Activated T-helper 2 cell treated with anti-CD3 and anti-CD28 coated beads, Interferon-gamma antibody, Interleukin-2, Interleukin-4, amounts not matched to agents 10 μg/mL and 5 μg/mL and 100 μg/mL, durations not matched to agents 14 hours and 24 hours and 36 hours (primary cell): ENCODE measurements around the gene TNFAIP8L3. TPM values are rescaled to one million over a fixed set of nuclear protein-coding genes. Genes with fewer than 3 reads are reported as not detected.
"Not testable (repeated sequence)": the region's sequence is repeated elsewhere in the genome, so short reads cannot be mapped to it uniquely, and the experiment has no call there.

Source experiments
- DNase-seq: peaks from one replicate; pipeline ENCODE4 v3.0.0; 2021; ENCODE audit warnings: low spot score
- H3K27ac Mint-ChIP-seq: one replicate; pipeline ENCODE4 v1.8.0; 2021; ENCODE audit warnings: mixed read lengths
- H3K27me3 Mint-ChIP-seq: one replicate; pipeline ENCODE4 v1.8.0; 2021; ENCODE audit warnings: low read depth, mixed read lengths
- H3K36me3 Mint-ChIP-seq: one replicate; pipeline ENCODE4 v1.8.0; 2021; ENCODE audit warnings: low read depth, mixed read lengths
- H3K4me1 Mint-ChIP-seq: one replicate; pipeline ENCODE4 v1.8.0; 2021; ENCODE audit warnings: low read depth, mixed read lengths
- H3K4me3 Mint-ChIP-seq: one replicate; pipeline ENCODE4 v1.8.0; 2021; ENCODE audit warnings: low read depth, mild to moderate bottlenecking, moderate library complexity, mixed read lengths
- H3K9me3 Mint-ChIP-seq: one replicate; pipeline ENCODE4 v1.8.0; 2021; ENCODE audit warnings: mixed read lengths
- intact Hi-C: fragments of 100-400 bp; cut with micrococcal nuclease; formaldehyde crosslinking; loops from one replicate; pipeline ENCODE4 v1.15.1; 2023
- total RNA-seq: library from RNA; stranded (reverse); gene quantifications from 2 replicates; pipeline ENCODE4 v1.2.3, GENCODE V29; 2022

The TNFAIP8L3 gene
- total RNA-seq, 1 donor from 2014 or later: 0.98 TPM

GRCh38 chr15:51060030-51060673, 34.6 kb downstream of the TNFAIP8L3 start:
- Mint-ChIP-seq H3K36me3 (no peaks in the 10 kb centered on the region), H3K4me1 (no peaks in the 10 kb centered on the region), H3K27ac (no peak overlapping the region), H3K4me3 (no peak overlapping the region), H3K9me3 (no peaks in the 10 kb centered on the region), H3K27me3 (peaks cover 32% of the 10 kb centered on the region)
- intact Hi-C loops: no loop called here
- no peak for DNase-seq

GRCh38 chr15:51054535-51054934, 40.2 kb downstream of the TNFAIP8L3 start:
- H3K36me3 Mint-ChIP-seq: no peaks in the 10 kb centered on the region
- H3K27me3 Mint-ChIP-seq: peaks cover 29% of the 10 kb centered on the region
- no peak overlapping the region for H3K27ac Mint-ChIP-seq
- no peaks in the 10 kb centered on the region for H3K4me1 Mint-ChIP-seq
- DNase-seq: no peak
- no peaks in the 10 kb centered on the region for H3K9me3 Mint-ChIP-seq
- intact Hi-C loops: no loop called here
- no peak overlapping the region for H3K4me3 Mint-ChIP-seq

GRCh38 chr15:51053571-51053970, 41.1 kb downstream of the TNFAIP8L3 start:
- intact Hi-C loops: no loop called here
- no peak overlapping the region for H3K27ac Mint-ChIP-seq
- H3K36me3 Mint-ChIP-seq: no peaks in the 10 kb centered on the region
- H3K27me3 Mint-ChIP-seq: peaks cover 24% of the 10 kb centered on the region
- H3K4me1 Mint-ChIP-seq: no peaks in the 10 kb centered on the region
- H3K9me3 Mint-ChIP-seq: no peaks in the 10 kb centered on the region
- H3K4me3 Mint-ChIP-seq: no peak overlapping the region
- no peak for DNase-seq

GRCh38 chr15:51051776-51052175, 42.9 kb downstream of the TNFAIP8L3 start:
- Mint-ChIP-seq H3K36me3 (no peaks in the 10 kb centered on the region), H3K9me3 (no peaks in the 10 kb centered on the region), H3K27me3 (peaks cover 22% of the 10 kb centered on the region), H3K27ac (no peak overlapping the region), H3K4me1 (no peaks in the 10 kb centered on the region), H3K4me3 (no peak overlapping the region)
- intact Hi-C loops: no loop called here
- DNase-seq: no peak

- H3K4me3 Mint-ChIP-seq: no peak overlapping the region
- no peaks in the 10 kb centered on the region for H3K36me3 Mint-ChIP-seq
- intact Hi-C loops: no loop called here
- H3K27me3 Mint-ChIP-seq: peaks cover 16% of the 10 kb centered on the region
- no peaks in the 10 kb centered on the region for H3K9me3 Mint-ChIP-seq
- no peaks in the 10 kb centered on the region for H3K4me1 Mint-ChIP-seq
- no peak for DNase-seq
- H3K27ac Mint-ChIP-seq: no peak overlapping the region
These were observed 45.6 kb downstream of the TNFAIP8L3 start for GRCh38 chr15:51049081-51049480.

- no peaks in the 10 kb centered on the region for H3K36me3 Mint-ChIP-seq
- no peaks in the 10 kb centered on the region for H3K4me1 Mint-ChIP-seq
- intact Hi-C loops: no loop called here
- DNase-seq: no peak
- H3K9me3 Mint-ChIP-seq: no peaks in the 10 kb centered on the region
- no peak overlapping the region for H3K27ac Mint-ChIP-seq
- H3K27me3 Mint-ChIP-seq: peaks cover 14% of the 10 kb centered on the region
- no peak overlapping the region for H3K4me3 Mint-ChIP-seq
These were observed 46.4 kb downstream of the TNFAIP8L3 start for GRCh38 chr15:51048308-51048707.

- no peak for DNase-seq
- no peaks in the 10 kb centered on the region for H3K9me3 Mint-ChIP-seq
- peaks cover 9% of the 10 kb centered on the region for H3K27me3 Mint-ChIP-seq
- intact Hi-C loops: no loop called here
- no peaks in the 10 kb centered on the region for H3K36me3 Mint-ChIP-seq
- no peak overlapping the region for H3K27ac Mint-ChIP-seq
- H3K4me3 Mint-ChIP-seq: no peak overlapping the region
- no peaks in the 10 kb centered on the region for H3K4me1 Mint-ChIP-seq
These were observed 47.8 kb downstream of the TNFAIP8L3 start for GRCh38 chr15:51046799-51047449.

GRCh38 chr15:51046016-51046415, 48.7 kb downstream of the TNFAIP8L3 start:
- Mint-ChIP-seq H3K27me3 (peaks cover 9% of the 10 kb centered on the region), H3K4me3 (no peak overlapping the region), H3K27ac (no peak overlapping the region), H3K4me1 (no peaks in the 10 kb centered on the region), H3K36me3 (no peaks in the 10 kb centered on the region), H3K9me3 (no peaks in the 10 kb centered on the region)
- intact Hi-C loops: no loop called here
- DNase-seq: no peak

GRCh38 chr15:51044037-51044727, 50.5 kb downstream of the TNFAIP8L3 start:
- intact Hi-C loops: no loop called here
- no peaks in the 10 kb centered on the region for H3K36me3 Mint-ChIP-seq
- DNase-seq: no peak
- H3K4me1 Mint-ChIP-seq: no peaks in the 10 kb centered on the region
- no peaks in the 10 kb centered on the region for H3K9me3 Mint-ChIP-seq
- no peak overlapping the region for H3K4me3 Mint-ChIP-seq
- no peak overlapping the region for H3K27ac Mint-ChIP-seq
- peaks cover 9% of the 10 kb centered on the region for H3K27me3 Mint-ChIP-seq

- no peak overlapping the region for H3K27ac Mint-ChIP-seq
- H3K9me3 Mint-ChIP-seq: no peaks in the 10 kb centered on the region
- intact Hi-C loops: no loop called here
- H3K36me3 Mint-ChIP-seq: no peaks in the 10 kb centered on the region
- H3K4me1 Mint-ChIP-seq: no peaks in the 10 kb centered on the region
- no peak for DNase-seq
- H3K27me3 Mint-ChIP-seq: peaks cover 3% of the 10 kb centered on the region
- H3K4me3 Mint-ChIP-seq: no peak overlapping the region
These were observed 55.8 kb downstream of the TNFAIP8L3 start for GRCh38 chr15:51038974-51039319.

- no peak overlapping the region for H3K4me3 Mint-ChIP-seq
- no peaks in the 10 kb centered on the region for H3K36me3 Mint-ChIP-seq
- no peaks in the 10 kb centered on the region for H3K9me3 Mint-ChIP-seq
- no peaks in the 10 kb centered on the region for H3K4me1 Mint-ChIP-seq
- H3K27ac Mint-ChIP-seq: no peak overlapping the region
- no peak for DNase-seq
- H3K27me3 Mint-ChIP-seq: peaks cover 3% of the 10 kb centered on the region
- intact Hi-C loops: no loop called here
These were observed 56.3 kb downstream of the TNFAIP8L3 start for GRCh38 chr15:51038162-51038973.

GRCh38 chr15:51037474-51037873, 57.2 kb downstream of the TNFAIP8L3 start:
- not testable (repeated sequence) for H3K9me3 Mint-ChIP-seq, H3K36me3 Mint-ChIP-seq

More at GRCh38 chr15:51037474-51037873, 57.2 kb downstream of the TNFAIP8L3 start:
- H3K27ac Mint-ChIP-seq, H3K4me1 Mint-ChIP-seq, intact Hi-C loops, H3K4me3 Mint-ChIP-seq, DNase-seq, H3K27me3 Mint-ChIP-seq: not testable (repeated sequence)
